Measurements from ENCODE around the gene SPC24.

- peak; percentile 70 for TF ChIP-seq CTCF (IDR thresholded peaks at IDR 0.05; ENCODE audit: insufficient read depth, low read length, poor library complexity, severe bottlenecking)
- TF ChIP-seq EZH2phosphoT487 (conservative IDR thresholded peaks at IDR 0.05; ENCODE audit: low read length) = no peak
These were observed 47.9 kb upstream of the SPC24 start for GRCh38 chr19:11203194-11204075.
